Right renal cortex interstitium (tissue), 3 donors: ENCODE results near the gene KIAA1549. TPM values are rescaled to one million over a fixed set of nuclear protein-coding genes. Genes with fewer than 3 reads are reported as not detected.
"Not testable (repeated sequence)": the region's sequence is repeated elsewhere in the genome, so short reads cannot be mapped to it uniquely, and the experiment has no call there.

Source experiments
- DNase-seq, 3 donors: peaks; one replicate each; pipeline ENCODE4 v3.0.0-alpha.2; 2013; ENCODE audit warnings: low read depth in 3 of 3, low spot score in 2 of 3
- polyA plus RNA-seq, 3 donors: library from polyadenylated mRNA; unstranded; fragments of 120-200 nt; gene quantifications; one replicate each; pipeline ENCODE4 v1.2.1, GENCODE V29; 2013; ENCODE audit not compliant: insufficient read length in 3 of 3

KIAA1549 gene
- 10 to 100 TPM; 11.9 to 13.6 (median 12.4) TPM for polyA plus RNA-seq

DNA sequence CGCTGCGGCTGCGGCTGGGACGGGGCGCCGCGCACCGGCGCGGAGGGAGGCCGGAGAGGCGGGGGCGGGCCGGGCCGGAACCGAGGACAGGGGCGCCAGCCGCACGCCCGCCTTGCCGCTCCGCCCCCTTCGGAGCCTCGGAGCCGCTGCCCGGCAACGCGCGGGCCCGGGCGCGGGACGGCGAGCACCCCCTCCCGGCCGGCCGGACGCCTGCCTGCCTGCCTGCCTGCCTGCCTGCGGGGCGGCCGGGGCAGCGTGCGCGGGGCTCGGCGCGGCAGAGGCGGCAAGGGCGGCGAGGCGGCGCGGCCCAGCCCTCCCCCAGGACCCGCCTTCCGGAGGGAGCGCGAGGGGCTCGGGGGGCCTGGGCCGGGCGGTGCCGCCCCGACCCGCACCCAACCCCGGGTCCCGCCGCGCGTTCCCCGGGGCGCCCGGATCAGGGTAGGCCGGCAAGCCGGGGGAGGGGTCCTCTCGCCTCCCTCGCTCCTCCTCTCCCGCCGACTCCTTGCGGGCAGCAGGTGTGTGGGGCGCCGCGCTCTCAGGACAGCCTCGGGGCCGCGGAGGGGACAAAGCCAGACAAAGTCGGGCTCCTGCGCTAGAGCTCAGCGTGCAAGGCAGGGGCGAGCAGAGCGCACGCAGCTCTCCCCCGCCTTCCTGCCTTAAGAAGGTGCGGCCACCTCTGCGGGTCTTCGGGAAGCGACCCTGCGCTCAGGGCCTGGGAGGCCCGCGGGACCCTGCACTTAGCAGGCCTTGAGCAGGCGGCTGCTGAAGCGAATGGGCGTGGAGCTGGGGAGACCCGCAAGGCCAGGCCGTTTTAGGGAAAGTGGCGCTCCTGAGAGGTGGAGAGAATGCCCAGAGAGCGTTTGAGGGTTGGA lies at the start of gene KIAA1549:
Gene KIAA1549, minus strand, starts transcription at position 58 of the 872 bp plus-strand sequence. CDS start 120 bp downstream, outside the sequence.
- DNase-seq: no peak

GRCh38 chr7:139029353-139029752 lies 48.2 kb upstream of the KIAA1549 start:
- no peak for DNase-seq

- no peak for DNase-seq
Observed at GRCh38 chr7:139026551-139026950, 45.4 kb upstream of the KIAA1549 start.

DNA sequence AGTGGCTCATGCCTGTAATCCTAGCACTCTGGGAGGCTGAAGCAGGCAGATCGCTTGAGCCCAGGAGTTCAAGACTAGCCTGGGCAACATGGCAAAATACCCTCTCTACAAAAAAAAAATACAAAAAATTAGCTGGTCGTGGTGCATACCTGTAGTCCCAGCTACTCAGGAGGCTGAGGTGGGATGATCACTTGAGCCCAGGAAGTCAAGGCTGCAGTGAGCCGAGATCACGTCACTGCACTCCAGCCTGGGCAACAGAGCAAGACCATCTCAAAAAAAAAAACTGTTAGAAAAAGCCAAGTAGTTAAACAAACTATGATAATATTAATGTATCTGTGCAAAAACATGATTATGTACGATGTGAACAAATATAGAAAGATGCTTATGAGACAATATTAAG lies 44.7 kb upstream of the KIAA1549 start:
- not testable (repeated sequence) for DNase-seq

- DNase-seq: no peak
Observed at GRCh38 chr7:139023076-139023475, 41.9 kb upstream of the KIAA1549 start.

- no peak for DNase-seq
Observed at GRCh38 chr7:139022286-139022685, 41.1 kb upstream of the KIAA1549 start.

DNA sequence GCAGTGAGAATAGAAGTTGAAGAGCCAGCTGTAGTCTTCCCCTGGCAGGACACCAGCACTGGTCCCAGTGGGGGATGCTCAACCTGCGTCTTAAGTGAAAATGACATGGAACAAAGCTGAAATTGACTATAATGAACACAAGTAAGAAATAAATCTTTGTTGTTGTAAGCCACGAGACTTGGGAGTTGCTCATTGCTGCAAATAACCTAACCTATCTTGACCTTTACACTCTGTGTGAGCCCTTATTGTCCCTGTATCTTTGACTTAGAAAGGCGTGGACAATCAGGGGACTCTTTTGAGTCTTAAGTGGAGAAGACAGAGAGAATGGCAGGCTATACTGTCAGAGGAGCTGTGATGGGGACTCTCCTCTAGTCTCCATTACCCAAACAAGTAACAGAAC lies 37.7 kb upstream of the KIAA1549 start:
- DNase-seq: no peak

GRCh38 chr7:139016931-139017511 lies 35.8 kb upstream of the KIAA1549 start:
- DNase-seq: peak in 1 of 3 donors; percentile 29

GRCh38 chr7:139011373-139011772 lies 30.2 kb upstream of the KIAA1549 start:
- no peak for DNase-seq

DNA sequence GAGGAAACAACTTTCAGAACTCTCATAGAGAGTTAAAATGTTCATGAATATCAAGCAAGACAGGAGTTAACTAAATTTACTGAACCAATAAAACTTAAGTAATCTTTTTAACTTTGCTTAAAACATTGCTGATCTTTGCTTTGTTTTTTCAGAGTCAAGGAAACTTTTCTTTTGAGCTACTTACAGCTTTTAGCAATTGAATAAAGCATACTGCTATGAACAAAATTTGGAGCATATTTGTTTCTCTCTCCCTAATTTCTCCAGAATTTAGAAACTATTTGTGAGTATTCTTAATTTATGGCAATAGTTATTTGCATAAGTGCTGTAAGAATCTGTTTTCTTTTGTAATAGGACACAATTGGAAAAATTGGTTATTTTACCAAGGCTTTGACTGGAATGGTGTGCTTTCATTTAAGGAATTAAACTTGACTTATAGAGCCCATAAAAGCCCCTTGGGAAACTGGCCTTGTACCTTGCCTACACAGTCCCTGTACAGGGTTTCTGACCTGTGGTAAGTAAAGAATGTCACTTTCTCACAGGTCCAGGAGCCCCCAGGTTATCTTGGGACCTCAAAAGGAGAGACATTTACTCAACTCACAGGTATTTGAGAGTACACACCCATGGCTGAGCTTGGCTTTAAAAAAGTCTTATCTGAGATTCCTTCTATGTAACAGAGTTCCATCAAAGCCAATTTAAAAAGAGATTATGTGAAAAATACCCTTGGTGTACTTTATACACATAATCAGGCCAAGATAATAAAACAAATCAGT lies 23.3 kb upstream of the KIAA1549 start:
- no peak for DNase-seq

GRCh38 chr7:138999414-138999813 lies 18.2 kb upstream of the KIAA1549 start:
- DNase-seq: no peak

DNA sequence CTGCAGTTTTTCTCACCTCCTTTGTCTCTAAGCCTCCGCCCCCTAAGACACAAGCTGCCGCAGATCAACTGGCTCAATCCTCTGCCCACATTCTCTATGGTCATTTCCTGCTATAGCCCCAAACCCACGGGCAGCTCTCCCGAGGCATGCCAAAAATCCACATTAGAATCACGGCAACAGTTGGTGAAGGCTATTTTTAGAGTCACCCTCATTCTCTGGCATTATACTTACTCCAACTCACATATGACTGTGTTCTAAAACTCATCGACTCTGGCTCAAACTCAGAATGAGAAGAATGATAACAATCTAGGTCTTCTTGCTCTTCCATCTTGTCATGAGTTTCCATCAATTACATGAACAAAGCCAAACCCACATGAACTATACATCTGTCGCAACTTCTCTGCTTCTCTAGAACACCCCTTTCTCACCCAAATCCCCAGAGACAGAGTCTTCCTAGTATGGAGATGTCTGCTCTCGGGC lies 10.9 kb upstream of the KIAA1549 start:
- DNase-seq: no peak

DNA sequence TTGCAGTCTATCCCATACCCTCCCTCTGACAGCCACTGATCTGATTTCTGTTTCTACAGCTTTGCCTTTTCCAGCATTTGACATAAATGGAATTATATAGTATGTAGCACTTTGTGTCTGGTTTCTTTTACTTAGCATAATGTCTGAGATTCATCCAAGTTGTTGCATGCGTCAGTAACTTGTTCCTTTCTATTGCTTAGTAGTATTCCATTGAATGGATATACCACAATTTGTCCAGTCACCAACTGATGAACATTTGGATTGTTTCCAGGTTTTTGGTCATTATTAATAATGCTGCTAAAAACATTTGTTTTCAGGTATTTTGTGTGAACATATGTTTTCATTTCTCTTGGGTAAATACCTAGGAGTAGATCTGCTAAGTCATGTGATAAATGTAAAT lies 6.5 kb upstream of the KIAA1549 start:
- DNase-seq: no peak

- no peak for DNase-seq
Observed at GRCh38 chr7:138982204-138982623, 1.0 kb upstream of the KIAA1549 start.

GRCh38 chr7:138980563-138981291 lies 462 bp downstream of the KIAA1549 start:
- no peak for DNase-seq

- DNase-seq: no peak
Observed at GRCh38 chr7:138979988-138980562, 1.1 kb downstream of the KIAA1549 start.

- no peak for DNase-seq
Observed at GRCh38 chr7:138979226-138979979, 1.8 kb downstream of the KIAA1549 start.

DNA sequence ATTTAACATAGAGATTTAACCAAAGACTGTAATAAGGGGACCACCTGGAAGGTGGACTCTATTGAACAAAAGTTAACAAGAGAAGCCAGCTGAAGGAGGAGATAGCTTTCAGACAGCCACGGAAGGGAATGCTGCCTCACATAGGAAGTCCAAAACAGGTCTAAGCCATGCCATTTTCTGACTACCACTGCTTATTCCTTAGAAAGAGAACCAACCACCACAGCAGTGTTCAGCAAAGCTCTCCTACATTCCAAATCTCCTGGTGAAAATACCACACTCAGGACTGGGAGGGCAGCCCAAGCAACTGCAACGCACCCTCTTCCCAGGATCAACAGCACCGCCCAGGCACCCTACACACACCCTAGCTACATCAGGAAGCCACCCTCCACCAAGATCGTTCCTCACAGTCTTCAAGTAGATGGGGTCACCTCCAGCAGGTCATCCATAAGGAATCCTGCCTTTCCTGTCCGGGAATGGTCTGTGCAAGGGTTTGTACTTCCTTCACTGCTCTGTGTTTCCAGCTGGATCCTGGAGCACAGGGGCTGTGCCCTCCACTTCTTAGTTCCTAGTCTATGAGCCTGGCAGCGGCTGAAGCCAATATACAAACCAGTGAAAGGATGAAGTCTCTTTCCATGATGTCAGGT lies 2.5 kb downstream of the KIAA1549 start:
- no peak for DNase-seq

DNA sequence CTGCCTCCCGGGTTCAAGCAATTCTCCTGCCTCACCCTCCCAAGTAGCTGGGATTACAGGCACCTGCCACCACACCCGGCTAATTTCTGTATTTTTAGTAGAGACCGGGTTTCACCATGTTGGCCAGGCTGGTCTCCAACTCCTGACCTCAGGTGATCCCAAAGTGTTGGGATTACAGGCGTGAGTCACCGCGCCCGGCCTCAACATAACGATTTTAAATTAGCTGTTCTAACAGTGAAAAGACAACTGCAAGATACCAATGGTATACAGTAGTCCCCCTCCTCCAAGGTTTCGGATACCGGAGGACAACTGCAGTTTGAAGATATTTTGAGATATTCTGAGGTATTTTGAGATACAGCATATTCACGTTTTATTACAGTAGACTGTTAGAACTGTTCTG lies 5.0 kb downstream of the KIAA1549 start:
- DNase-seq: not testable (repeated sequence)
